ENCODE results near the gene MPL.
A peak's percentile ranks its signal among the peaks of the same experiment; 100 is the strongest.
"Not testable (repeated sequence)": the region's sequence is repeated elsewhere in the genome, so short reads cannot be mapped to it uniquely, and the experiment has no call there.

Gene MPL

GRCh38 chr1:43358121-43358745, 20.6 kb downstream of the MPL start:
- peak; percentile 87 for DNase-seq

GRCh38 chr1:43358746-43359693, 21.4 kb downstream of the MPL start, which contains the start of gene CDC20:
Gene CDC20 (plus strand): TSS chr1:43358981. CDS start chr1:43359216, 235 bp downstream.
- peak; percentile 100 for DNase-seq

GRCh38 chr1:43359696-43360095, 22.1 kb downstream of the MPL start:
- no peak for DNase-seq

GRCh38 chr1:43360616-43361015, 23.0 kb downstream of the MPL start:
- DNase-seq = no peak

GRCh38 chr1:43363283-43363934, 25.8 kb downstream of the MPL start:
- no peak for DNase-seq

- DNase-seq = no peak
These were observed 26.4 kb downstream of the MPL start for GRCh38 chr1:43363935-43364525.

- DNase-seq = no peak
These were observed 28.1 kb downstream of the MPL start for GRCh38 chr1:43365678-43366077.

GRCh38 chr1:43366179-43366578, 28.6 kb downstream of the MPL start:
- peak; percentile 96 for DNase-seq

- no peak for DNase-seq
These were observed 29.0 kb downstream of the MPL start for GRCh38 chr1:43366601-43367025.

- peak; percentile 89 for DNase-seq
These were observed 29.6 kb downstream of the MPL start for GRCh38 chr1:43367026-43367903.

- peak; percentile 99 for DNase-seq
These were observed 30.5 kb downstream of the MPL start, which contains the start of gene ELOVL1 for GRCh38 chr1:43367904-43368645. Gene ELOVL1 (minus strand): TSS chr1:43368011. CDS start chr1:43365609, 2,402 bp downstream.

GRCh38 chr1:43368646-43369020, 31.0 kb downstream of the MPL start:
- DNase-seq = peak; percentile 57

GRCh38 chr1:43369779-43370178, 32.2 kb downstream of the MPL start:
- DNase-seq = not testable (repeated sequence)

GRCh38 chr1:43370564-43370963, 32.9 kb downstream of the MPL start:
- DNase-seq = no peak

GRCh38 chr1:43372172-43372571, 34.6 kb downstream of the MPL start:
- DNase-seq = no peak

- DNase-seq = no peak
These were observed 35.7 kb downstream of the MPL start for GRCh38 chr1:43373066-43373940.

- peak; percentile 57 for DNase-seq
These were observed 39.2 kb downstream of the MPL start for GRCh38 chr1:43376723-43377235.

GRCh38 chr1:43377831-43378230, 40.2 kb downstream of the MPL start:
- no peak for DNase-seq

GRCh38 chr1:43379476-43379875, 41.9 kb downstream of the MPL start:
- DNase-seq = no peak

GRCh38 chr1:43381612-43382011, 44.0 kb downstream of the MPL start:
- DNase-seq = no peak
